Measurements from ENCODE around the gene ANKRD34C.

ANKRD34C gene

GRCh38 chr15:79308874-79309273 is 26.4 kb downstream of the ANKRD34C start:
- Histone ChIP-seq H3K4me1 (ENCODE audit: low read length) (peaks cover 4% of the 10 kb centered on the region; the same call in 1 of the 2 replicates), H3K4me3 (ENCODE audit: low read length) (no peak overlapping the region), H3K27me3 (replicated peaks; ENCODE audit: insufficient read depth, low read length) (no peaks in the 10 kb centered on the region), H4K20me1 (ENCODE audit: insufficient read depth, low read length) (no peaks in the 10 kb centered on the region), H3K79me2 (ENCODE audit: low read length) (peaks cover 24% of the 10 kb centered on the region), H3K36me3 (replicated peaks; ENCODE audit: insufficient read depth, low read length) (no peaks in the 10 kb centered on the region), H3K27ac (ENCODE audit: low read length) (no peak overlapping the region), H3K9me3 (replicated peaks; ENCODE audit: insufficient read depth, low read length) (no peaks in the 10 kb centered on the region), H3K9me2 (replicated peaks; ENCODE audit: insufficient read depth, low read length) (no peaks in the 10 kb centered on the region), H3K4me2 (ENCODE audit: low read depth, low read length) (no peak overlapping the region), H2AFZ (ENCODE audit: low read length) (no peak overlapping the region), H3K9ac (ENCODE audit: low read length) (no peak overlapping the region), H3F3A (ENCODE audit: insufficient read depth, low read length) (no peaks in the 10 kb centered on the region)
- DNase-seq: no peak
- TF ChIP-seq CTCF (IDR thresholded peaks at IDR 0.05; ENCODE audit: low read length) (no peak), EZH2 (optimal IDR thresholded peaks at IDR 0.05; ENCODE audit: low read depth, low read length) (no peak), EZH2phosphoT487 (IDR thresholded peaks at IDR 0.05; ENCODE audit: low read length) (no peak)

GRCh38 chr15:79310612-79310984 is 28.1 kb downstream of the ANKRD34C start:
- no peaks in the 10 kb centered on the region for H3K27me3 ChIP-seq (replicated peaks; ENCODE audit: insufficient read depth, low read length)
- no peak overlapping the region for H3K9ac ChIP-seq (ENCODE audit: low read length)
- no peak overlapping the region for H3K27ac ChIP-seq (ENCODE audit: low read length)
- peak overlapping the region; percentile 97 for H2AFZ ChIP-seq (ENCODE audit: low read length)
- peak overlapping the region; percentile 93 for H3K4me3 ChIP-seq (ENCODE audit: low read length)
- no peak for DNase-seq
- TF ChIP-seq CTCF (IDR thresholded peaks at IDR 0.05; ENCODE audit: low read length): no peak
- no peak for TF ChIP-seq EZH2 (optimal IDR thresholded peaks at IDR 0.05; ENCODE audit: low read depth, low read length)
- no peak for TF ChIP-seq EZH2phosphoT487 (IDR thresholded peaks at IDR 0.05; ENCODE audit: low read length)
- H3K4me2 ChIP-seq (ENCODE audit: low read depth, low read length): peak overlapping the region; percentile 70
- H3K4me1 ChIP-seq (ENCODE audit: low read length): peaks cover 4% of the 10 kb centered on the region; the same call in 1 of the 2 replicates
- H4K20me1 ChIP-seq (ENCODE audit: insufficient read depth, low read length): no peaks in the 10 kb centered on the region
- peaks cover 1% of the 10 kb centered on the region for H3K36me3 ChIP-seq (replicated peaks; ENCODE audit: insufficient read depth, low read length)
- no peaks in the 10 kb centered on the region for H3K9me2 ChIP-seq (replicated peaks; ENCODE audit: insufficient read depth, low read length)
- H3K9me3 ChIP-seq (replicated peaks; ENCODE audit: insufficient read depth, low read length): no peaks in the 10 kb centered on the region
- peaks cover 32% of the 10 kb centered on the region for H3K79me2 ChIP-seq (ENCODE audit: low read length)
- H3F3A ChIP-seq (ENCODE audit: insufficient read depth, low read length): no peaks in the 10 kb centered on the region

DNA sequence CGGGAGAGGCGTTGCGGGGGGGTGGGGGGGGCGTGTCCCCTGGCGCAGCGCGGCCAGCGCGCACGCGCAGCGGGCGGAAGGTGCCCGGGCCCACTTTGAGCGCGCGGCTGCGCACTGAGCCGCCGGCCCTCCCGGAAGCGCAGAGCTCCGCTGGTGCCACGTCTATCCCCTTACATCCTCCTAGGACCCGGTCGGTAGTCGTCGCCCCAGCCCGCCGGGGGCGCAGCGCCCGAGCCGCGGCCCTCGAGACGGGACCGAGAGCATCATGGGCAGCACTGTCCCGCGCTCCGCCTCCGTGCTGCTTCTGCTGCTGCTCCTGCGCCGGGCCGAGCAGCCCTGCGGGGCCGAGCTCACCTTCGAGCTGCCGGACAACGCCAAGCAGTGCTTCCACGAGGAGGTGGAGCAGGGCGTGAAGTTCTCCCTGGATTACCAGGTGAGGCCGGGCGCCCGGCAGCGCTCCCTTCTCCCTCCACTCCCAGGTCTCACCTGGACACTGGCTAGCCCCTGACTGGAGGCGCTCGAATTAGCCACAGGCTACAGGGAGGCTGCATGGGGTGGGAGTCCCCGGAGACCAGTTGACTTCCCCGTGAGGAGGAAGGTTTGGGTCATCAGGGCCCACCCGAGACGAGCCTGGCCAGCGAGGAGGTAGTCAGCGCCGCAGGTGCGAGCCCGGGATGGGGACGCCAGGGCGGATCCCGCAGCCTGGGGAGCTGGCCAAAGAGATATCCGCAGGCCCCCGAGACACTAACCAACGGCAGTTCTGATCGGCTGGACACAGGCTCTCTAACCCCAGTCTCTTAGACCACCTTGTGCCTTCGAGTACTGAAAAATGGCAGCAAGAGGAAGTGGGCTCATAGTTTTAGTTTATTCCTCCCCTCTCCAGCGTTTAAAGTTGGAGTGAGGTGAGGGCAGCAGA is 28.7 kb downstream of the ANKRD34C start, which contains the start of gene TMED3:
TSS of gene TMED3 (plus strand) at position 128 of the 916 bp plus-strand sequence. CDS start at position 266, 138 bp downstream.
- Histone ChIP-seq H3K4me3 (ENCODE audit: low read length) (peak within 1 kb of the TSS; percentile 93), H3K36me3 (replicated peaks; ENCODE audit: insufficient read depth, low read length) (peaks cover 3% of the 10 kb centered on the region), H3K4me1 (ENCODE audit: low read length) (peaks cover 4% of the 10 kb centered on the region; the same call in 1 of the 2 replicates), H3K9me3 (replicated peaks; ENCODE audit: insufficient read depth, low read length) (no peaks in the 10 kb centered on the region), H3K9ac (ENCODE audit: low read length) (peak within 1 kb of the TSS; percentile 78), H3K79me2 (ENCODE audit: low read length) (peaks cover 35% of the 10 kb centered on the region), H3K4me2 (ENCODE audit: low read depth, low read length) (peak within 1 kb of the TSS; percentile 86), H2AFZ (ENCODE audit: low read length) (peak within 1 kb of the TSS; percentile 97), H3K27me3 (replicated peaks; ENCODE audit: insufficient read depth, low read length) (no peaks in the 10 kb centered on the region), H4K20me1 (ENCODE audit: insufficient read depth, low read length) (no peaks in the 10 kb centered on the region), H3F3A (ENCODE audit: insufficient read depth, low read length) (no peaks in the 10 kb centered on the region), H3K9me2 (replicated peaks; ENCODE audit: insufficient read depth, low read length) (no peaks in the 10 kb centered on the region), H3K27ac (ENCODE audit: low read length) (peak within 1 kb of the TSS; percentile 33; the same call in 1 of the 2 replicates)
- peak; percentile 92 for DNase-seq
- TF ChIP-seq EZH2phosphoT487 (IDR thresholded peaks at IDR 0.05; ENCODE audit: low read length): no peak
- TF ChIP-seq CTCF (IDR thresholded peaks at IDR 0.05; ENCODE audit: low read length): peak; percentile 42
- no peak for TF ChIP-seq EZH2 (optimal IDR thresholded peaks at IDR 0.05; ENCODE audit: low read depth, low read length)

Measured in MM.1S (cell line).